Measurements from ENCODE around the gene HOXA2.

HOXA2 gene

GRCh38 chr7:27071622-27072390, 30.7 kb downstream of the HOXA2 start:
- H3K4me3 ChIP-seq (ENCODE audit: low read depth, low read length) = no peak overlapping the region
- TF ChIP-seq, protein P1, sequence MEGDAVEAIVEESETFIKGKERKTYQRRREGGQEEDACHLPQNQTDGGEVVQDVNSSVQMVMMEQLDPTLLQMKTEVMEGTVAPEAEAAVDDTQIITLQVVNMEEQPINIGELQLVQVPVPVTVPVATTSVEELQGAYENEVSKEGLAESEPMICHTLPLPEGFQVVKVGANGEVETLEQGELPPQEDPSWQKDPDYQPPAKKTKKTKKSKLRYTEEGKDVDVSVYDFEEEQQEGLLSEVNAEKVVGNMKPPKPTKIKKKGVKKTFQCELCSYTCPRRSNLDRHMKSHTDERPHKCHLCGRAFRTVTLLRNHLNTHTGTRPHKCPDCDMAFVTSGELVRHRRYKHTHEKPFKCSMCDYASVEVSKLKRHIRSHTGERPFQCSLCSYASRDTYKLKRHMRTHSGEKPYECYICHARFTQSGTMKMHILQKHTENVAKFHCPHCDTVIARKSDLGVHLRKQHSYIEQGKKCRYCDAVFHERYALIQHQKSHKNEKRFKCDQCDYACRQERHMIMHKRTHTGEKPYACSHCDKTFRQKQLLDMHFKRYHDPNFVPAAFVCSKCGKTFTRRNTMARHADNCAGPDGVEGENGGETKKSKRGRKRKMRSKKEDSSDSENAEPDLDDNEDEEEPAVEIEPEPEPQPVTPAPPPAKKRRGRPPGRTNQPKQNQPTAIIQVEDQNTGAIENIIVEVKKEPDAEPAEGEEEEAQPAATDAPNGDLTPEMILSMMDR (IDR thresholded peaks at IDR 0.05; ENCODE audit: borderline replicate concordance, insufficient read depth, low read depth, low read length) = no peak

- TF ChIP-seq, protein P1 (IDR thresholded peaks at IDR 0.05; ENCODE audit: borderline replicate concordance, insufficient read depth, low read depth, low read length) = no peak
- no peak overlapping the region for H3K4me3 ChIP-seq (ENCODE audit: low read depth, low read length)
These were observed 34.2 kb downstream of the HOXA2 start for GRCh38 chr7:27068259-27068658.

GRCh38 chr7:27066148-27066547, 36.3 kb downstream of the HOXA2 start:
- no peak overlapping the region for H3K4me3 ChIP-seq (ENCODE audit: low read depth, low read length)
- TF ChIP-seq, protein P1 (IDR thresholded peaks at IDR 0.05; ENCODE audit: borderline replicate concordance, insufficient read depth, low read depth, low read length) = no peak

DNA sequence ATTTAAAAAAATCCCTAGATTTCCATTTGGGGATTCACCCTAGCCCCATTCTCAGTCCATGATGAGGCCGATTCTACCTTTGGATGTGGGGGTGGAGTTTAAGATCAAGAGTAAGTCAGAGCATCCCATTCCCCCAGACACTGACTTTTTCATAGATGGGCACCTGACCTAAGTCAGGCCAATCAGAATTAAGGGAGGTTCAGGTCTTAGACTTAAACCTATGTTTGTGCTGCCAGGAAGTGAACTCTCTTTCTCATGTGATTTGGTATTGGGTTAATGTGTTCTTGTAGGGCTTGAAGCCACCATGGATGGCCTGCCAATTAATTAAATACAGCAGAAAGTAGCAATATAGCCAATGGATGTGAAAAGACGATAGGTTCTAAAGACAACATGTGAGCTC, 36.8 kb downstream of the HOXA2 start:
- no peak overlapping the region for H3K4me3 ChIP-seq (ENCODE audit: low read depth, low read length)
- TF ChIP-seq, protein P1 (IDR thresholded peaks at IDR 0.05; ENCODE audit: borderline replicate concordance, insufficient read depth, low read depth, low read length) = no peak

- TF ChIP-seq, protein P1 (IDR thresholded peaks at IDR 0.05; ENCODE audit: borderline replicate concordance, insufficient read depth, low read depth, low read length) = no peak
- no peak overlapping the region for H3K4me3 ChIP-seq (ENCODE audit: low read depth, low read length)
These were observed 37.8 kb downstream of the HOXA2 start for GRCh38 chr7:27064661-27065060.

GRCh38 chr7:27064159-27064558, 38.3 kb downstream of the HOXA2 start:
- H3K4me3 ChIP-seq (ENCODE audit: low read depth, low read length) = no peak overlapping the region
- TF ChIP-seq, protein P1 (IDR thresholded peaks at IDR 0.05; ENCODE audit: borderline replicate concordance, insufficient read depth, low read depth, low read length) = no peak

DNA sequence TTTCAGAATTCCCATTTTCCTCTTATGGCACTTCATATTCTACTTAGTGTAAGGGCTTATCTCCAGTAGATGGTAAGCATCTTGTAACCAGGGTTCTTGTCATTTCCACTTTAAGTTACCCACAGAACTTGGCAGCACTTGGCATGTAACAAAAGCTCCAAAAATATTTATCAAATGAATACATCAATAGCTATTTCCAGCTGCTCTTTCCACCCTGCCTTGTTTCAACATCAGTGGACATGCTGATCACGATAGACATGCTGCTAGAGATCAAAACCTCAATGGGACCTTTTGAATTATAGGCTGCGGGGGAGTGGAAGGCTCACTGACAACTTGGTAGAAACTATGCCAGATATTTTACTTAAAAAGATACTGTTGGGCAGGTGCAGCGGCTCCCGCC, 39.5 kb downstream of the HOXA2 start:
- TF ChIP-seq, protein P1 (IDR thresholded peaks at IDR 0.05; ENCODE audit: borderline replicate concordance, insufficient read depth, low read depth, low read length) = no peak
- H3K4me3 ChIP-seq (ENCODE audit: low read depth, low read length) = no peak overlapping the region

All from GM12875 (cell line).